SK-N-SH (cell line): ENCODE measurements around the gene TMCC2. TPM values are rescaled to one million over a fixed set of nuclear protein-coding genes. Genes with fewer than 3 reads are reported as not detected.

Experiments
- CTCF ChIA-PET: fragments of 300-600, 350-600 bp; formaldehyde crosslinking; extraction: SDS; loops from one replicate; lab custom pipeline; 2021; lab: Yijun Ruan, JAX
- POLR2A ChIA-PET: fragments of 350-600 bp; sonication (Branson Sonifier 250); formaldehyde crosslinking; extraction: SDS; loops from one replicate; lab custom pipeline; 2020; ENCODE audit warnings: antibody characterized with exemption, inconsistent platforms; lab: Yijun Ruan, JAX
- DNase-seq: peaks from one replicate; pipeline ENCODE4 v3.0.0; 2012
- H2AFZ ChIP-seq: fragments of 200-600 bp; sonication (generic); 2 replicates; pipeline ENCODE4 v1.8.1; 2016; ENCODE audit warnings: antibody characterized with exemption, mild to moderate bottlenecking, low read depth
- H3F3A ChIP-seq: fragments of 200-600 bp; sonication (generic); replicated peaks from 2 replicates; pipeline ENCODE3; 2016; ENCODE audit warnings: antibody characterized with exemption, mild to moderate bottlenecking; ENCODE audit not compliant: insufficient read depth
- H3K27ac ChIP-seq, 2 experiments: fragments of 200-500 bp in 1 of 2; fragments of 200-600 bp in 1 of 2; sonication (Bioruptor generic) in 1 of 2; sonication (generic), shearing (Covaris generic) in 1 of 2; 2 replicates each; pipeline versions ENCODE4 v1.5.1 to v1.6.1; 2014 to 2016; ENCODE audit warnings: low read depth in 2 of 2, inconsistent platforms in 1 of 2, low read length in 1 of 2, mild to moderate bottlenecking in 1 of 2, mixed read lengths in 1 of 2
- H3K27me3 ChIP-seq: fragments of 200-600 bp; sonication (generic), shearing (Covaris generic); 2 replicates; pipeline ENCODE4 v1.6.1; 2016; ENCODE audit warnings: mixed run types; ENCODE audit not compliant: insufficient read depth
- H3K36me3 ChIP-seq, 2 experiments: fragments of 200-500 bp in 1 of 2; fragments of 200-600 bp in 1 of 2; sonication (Bioruptor generic) in 1 of 2; sonication (generic) in 1 of 2; replicated peaks in 1 of 2; 2 replicates each; pipeline versions ENCODE3 to v1.5.1; 2014 to 2016; ENCODE audit warnings: low read length in 1 of 2, mild to moderate bottlenecking in 1 of 2; ENCODE audit not compliant: insufficient read depth in 2 of 2, control insufficient read depth in 1 of 2
- H3K4me1 ChIP-seq, 2 experiments: fragments of 200-500 bp in 1 of 2; fragments of 200-600 bp in 1 of 2; sonication (Bioruptor generic) in 1 of 2; sonication (generic), shearing (Covaris generic) in 1 of 2; 2 replicates each; pipeline versions ENCODE4 v1.5.1 to v1.6.1; 2014 to 2016; ENCODE audit warnings: low read depth in 1 of 2, low read length in 1 of 2, mixed run types in 1 of 2; ENCODE audit not compliant: insufficient read depth in 2 of 2, control insufficient read depth in 1 of 2
- H3K4me2 ChIP-seq: fragments of 200-600 bp; sonication (generic), shearing (Covaris generic); 2 replicates; pipeline ENCODE4 v1.6.1; 2017; ENCODE audit warnings: mixed run types
- H3K4me3 ChIP-seq, 2 experiments: fragments of 200-500 bp in 1 of 2; fragments of 200-600 bp in 1 of 2; sonication (Bioruptor generic) in 1 of 2; sonication (generic), shearing (Covaris generic) in 1 of 2; 2 replicates each; pipeline versions ENCODE4 v1.5.1 to v1.8.1; 2014 to 2016; ENCODE audit warnings: low read depth in 2 of 2, inconsistent platforms in 1 of 2, low read length in 1 of 2, mild to moderate bottlenecking in 1 of 2, mixed read lengths in 1 of 2, moderate library complexity in 1 of 2
- H3K79me2 ChIP-seq: fragments of 200-600 bp; sonication (generic); 2 replicates; pipeline ENCODE4 v1.8.1; 2017; ENCODE audit warnings: mild to moderate bottlenecking; ENCODE audit not compliant: insufficient read depth
- H3K9ac ChIP-seq: fragments of 200-600 bp; sonication (generic); 2 replicates; pipeline ENCODE4 v1.6.1; 2017; ENCODE audit warnings: mixed run types
- H3K9me2 ChIP-seq: fragments of 200-600 bp; sonication (generic); 2 replicates; pipeline ENCODE4 v1.6.1; 2017; ENCODE audit warnings: mixed run types
- H3K9me3 ChIP-seq: fragments of 200-600 bp; sonication (generic); 2 replicates; pipeline ENCODE4 v1.6.1; 2017; ENCODE audit warnings: mixed run types, mild to moderate bottlenecking, moderate library complexity
- H4K20me1 ChIP-seq: fragments of 200-600 bp; sonication (generic); 2 replicates; pipeline ENCODE4 v1.6.1; 2017; ENCODE audit warnings: mild to moderate bottlenecking, mixed run types; ENCODE audit not compliant: insufficient read depth
- CHD2 ChIP-seq: fragments of 150-350 bp; IDR thresholded peaks from 2 replicates; pipeline ENCODE4 v1.6.1; 2018; ENCODE audit warnings: low read length; ENCODE audit not compliant: partially characterized antibody
- CTCF ChIP-seq: fragments of 200-600 bp; sonication (generic); IDR thresholded peaks from 2 replicates; pipeline ENCODE4 v1.6.1; 2017; ENCODE audit warnings: antibody characterized with exemption, mild to moderate bottlenecking, moderate library complexity
- ELF1 ChIP-seq: IDR thresholded peaks from 2 replicates; pipeline ENCODE4 v1.4.0; 2012
- EP300 ChIP-seq, 2 experiments: IDR thresholded peaks; 2 replicates each; pipeline versions ENCODE4 v1.4.0 to v1.6.1; 2012; ENCODE audit warnings: borderline replicate concordance in 1 of 2, low read depth in 1 of 2, low read length in 1 of 2
- EZH2phosphoT487 ChIP-seq: fragments of 200-600 bp; sonication (generic); IDR thresholded peaks from 2 replicates; pipeline ENCODE4 v1.6.1; 2017; ENCODE audit warnings: low read depth, mixed run types, mild to moderate bottlenecking, antibody characterized with exemption, moderate library complexity, borderline replicate concordance
- FOSL2 ChIP-seq: IDR thresholded peaks from 2 replicates; pipeline ENCODE4 v1.4.0; 2012; ENCODE audit warnings: low read depth, mild to moderate bottlenecking, moderate library complexity, borderline replicate concordance
- GABPA ChIP-seq: IDR thresholded peaks from 2 replicates; pipeline ENCODE4 v1.4.0; 2012; ENCODE audit warnings: low read depth, mild to moderate bottlenecking
- GATA2 ChIP-seq: sonication (generic); formaldehyde crosslinking; IDR thresholded peaks from 2 replicates; pipeline ENCODE4 v1.5.0; 2020; ENCODE audit warnings: mild to moderate bottlenecking, missing genetic modification reagents
- JUND ChIP-seq: IDR thresholded peaks from 2 replicates; pipeline ENCODE4 v1.4.0; 2012
- MXI1 ChIP-seq: IDR thresholded peaks from 2 replicates; pipeline ENCODE4 v1.6.1; 2012; ENCODE audit warnings: mild to moderate bottlenecking, low read depth, low read length, improper control_type of control experiment
- POLR2AphosphoS5 ChIP-seq: IDR thresholded peaks from 2 replicates; pipeline ENCODE4 v1.6.1; 2012; ENCODE audit warnings: low read depth, low read length
- REST ChIP-seq: IDR thresholded peaks from 2 replicates; pipeline ENCODE4 v1.6.1; 2012; ENCODE audit warnings: mild to moderate bottlenecking, low read depth, low read length, moderate library complexity
- RFX5 ChIP-seq: IDR thresholded peaks from 2 replicates; pipeline ENCODE4 v1.6.1; 2012; ENCODE audit warnings: mild to moderate bottlenecking, improper control_type of control experiment, low read length
- RXRA ChIP-seq: IDR thresholded peaks from 2 replicates; pipeline ENCODE4 v1.4.0; 2012; ENCODE audit warnings: low read depth, mild to moderate bottlenecking, borderline replicate concordance
- SMC3 ChIP-seq: IDR thresholded peaks from 2 replicates; pipeline ENCODE4 v1.6.1; 2012; ENCODE audit warnings: low read depth, low read length, improper control_type of control experiment
- TAF1 ChIP-seq: IDR thresholded peaks from 2 replicates; pipeline ENCODE4 v1.6.1; 2012; ENCODE audit warnings: low read depth, mild to moderate bottlenecking, low read length, moderate library complexity, borderline replicate concordance
- TCF12 ChIP-seq: IDR thresholded peaks from 2 replicates; pipeline ENCODE4 v1.4.0; 2012
- TEAD4 ChIP-seq: IDR thresholded peaks from 2 replicates; pipeline ENCODE4 v1.4.0; 2012; ENCODE audit warnings: mild to moderate bottlenecking, borderline replicate concordance; ENCODE audit not compliant: insufficient read depth
- USF2 ChIP-seq: fragments of 150-350 bp; IDR thresholded peaks from 2 replicates; pipeline ENCODE4 v1.6.1; 2017; ENCODE audit warnings: antibody characterized with exemption, low read length, low read depth, borderline replicate concordance
- YY1 ChIP-seq: IDR thresholded peaks from 2 replicates; pipeline ENCODE4 v1.4.0; 2012; ENCODE audit warnings: low read depth, mild to moderate bottlenecking
- WGBS: methylation state at CpG from one replicate; pipeline ENCODE4 v1.1.6; 2017; ENCODE audit warnings: low lambda C conversion rate; 5-methylcytosine and 5-hydroxymethylcytosine counted together
- polyA plus RNA-seq, 3 experiments: library from polyadenylated mRNA; depleted of rRNA; stranded (reverse); fragments of >200 nt; gene quantifications; 2 replicates each; pipeline ENCODE4 v1.2.3, GENCODE V29; 2012

The TMCC2 gene
- polyA plus RNA-seq, 1 of the 3 experiments (the other 2 are of a cell fraction) = 6.0 TPM

GRCh38 chr1:205192287-205192686, 35.5 kb upstream of the TMCC2 start:
- ChIA-PET POLR2A (no interaction called here), CTCF (interaction anchor here (0.6 to 2.7 kb wide), 6 partner anchors 13 to 131 kb away, joined by 3 to 15 read pairs (median 3); partner anchors contain the start of gene TMCC2)
- Histone ChIP-seq H3K36me3 (no peaks in the 10 kb centered on the region), H3K79me2 (peaks cover 61% of the 10 kb centered on the region), H3K9ac (no peak overlapping the region), H3K9me2 (no peaks in the 10 kb centered on the region), H3K4me2 (no peak overlapping the region), H2AFZ (no peak overlapping the region), H3F3A (no peaks in the 10 kb centered on the region), H3K9me3 (no peaks in the 10 kb centered on the region), H3K4me1 (peaks cover 7 to 13% of the 10 kb centered on the region in 2 experiments; a peak in 2 of 4 replicates), H3K4me3 (no peak overlapping the region), H4K20me1 (no peaks in the 10 kb centered on the region; the same call in 1 of the 2 replicates), H3K27ac (no peak overlapping the region), H3K27me3 (no peaks in the 10 kb centered on the region)
- no peak for TF ChIP-seq EP300 (IDR thresholded peaks at IDR 0.05; ENCODE audit: borderline replicate concordance in 1 of 2, low read depth in 1 of 2, low read length in 1 of 2)
- no peak for TF ChIP-seq REST
- TF ChIP-seq GABPA = no peak
- TF ChIP-seq POLR2AphosphoS5 = no peak
- TF ChIP-seq SMC3 = no peak
- TF ChIP-seq JUND = no peak
- no peak for TF ChIP-seq USF2
- no peak for TF ChIP-seq CTCF
- TF ChIP-seq CHD2 = no peak
- TF ChIP-seq TAF1 = no peak
- TF ChIP-seq RXRA = no peak
- no peak for TF ChIP-seq MXI1
- TF ChIP-seq ELF1 = no peak
- TF ChIP-seq TEAD4 = no peak
- TF ChIP-seq TCF12 = no peak
- TF ChIP-seq FOSL2 = no peak
- TF ChIP-seq RFX5 = no peak
- no peak for TF ChIP-seq GATA2 (CRISPR knock-in tag)
- no peak for TF ChIP-seq YY1
- TF ChIP-seq EZH2phosphoT487 = no peak
- WGBS = 91% methylated on average over 8 of the region's 8 CpGs
- no peak for DNase-seq
